Choroid plexus epithelial cell (primary cell): Measurements from ENCODE around the gene OSTM1.
"Not testable (repeated sequence)": the region's sequence is repeated elsewhere in the genome, so short reads cannot be mapped to it uniquely, and the experiment has no call there.

Experiments used
- DNase-seq: peaks from one replicate; pipeline ENCODE4 v3.0.0-alpha.2; 2010; ENCODE audit warnings: low read depth
- H3K4me3 ChIP-seq: 2 replicates; pipeline ENCODE4 v1.5.1; 2011; ENCODE audit warnings: low read depth, mild to moderate bottlenecking, control low read depth, low read length, moderate library complexity
- CTCF ChIP-seq: conservative IDR thresholded peaks from 2 replicates; pipeline ENCODE4 v1.5.1; 2011; ENCODE audit warnings: low read depth, mild to moderate bottlenecking, control low read depth, inconsistent platforms, low read length, moderate library complexity

The OSTM1 gene

GRCh38 chr6:108027594-108027993, 46.9 kb downstream of the OSTM1 start:
- DNase-seq = peak; percentile 41
- peak; percentile 3 for TF ChIP-seq CTCF

GRCh38 chr6:108027056-108027455, 47.5 kb downstream of the OSTM1 start:
- H3K4me3 ChIP-seq = no peak overlapping the region
- no peak for DNase-seq
- TF ChIP-seq CTCF = no peak

More at GRCh38 chr6:108027594-108027993, 46.9 kb downstream of the OSTM1 start:
- no peak overlapping the region for H3K4me3 ChIP-seq

GRCh38 chr6:108024427-108025073, 50.0 kb downstream of the OSTM1 start:
- no peak overlapping the region for H3K4me3 ChIP-seq
- no peak for TF ChIP-seq CTCF
- DNase-seq = no peak

GRCh38 chr6:108020472-108021116, 53.9 kb downstream of the OSTM1 start:
- TF ChIP-seq CTCF = no peak
- no peak overlapping the region for H3K4me3 ChIP-seq
- no peak for DNase-seq

- H3K4me3 ChIP-seq, DNase-seq: not testable (repeated sequence)
Observed at GRCh38 chr6:108016283-108016682, 58.3 kb downstream of the OSTM1 start.

GRCh38 chr6:108013787-108014439, 60.6 kb downstream of the OSTM1 start:
- DNase-seq = peak; percentile 12
- TF ChIP-seq CTCF = no peak
- H3K4me3 ChIP-seq = no peak overlapping the region

- no peak for TF ChIP-seq CTCF
- no peak overlapping the region for H3K4me3 ChIP-seq
- no peak for DNase-seq
Observed at GRCh38 chr6:108009894-108010293, 64.6 kb downstream of the OSTM1 start.

- not testable (repeated sequence) for H3K4me3 ChIP-seq, DNase-seq
Observed at GRCh38 chr6:108009258-108009657, 65.3 kb downstream of the OSTM1 start.
